ACC112 (cell line): ENCODE measurements around the gene CEP70.
"Not testable (repeated sequence)": the region's sequence is repeated elsewhere in the genome, so short reads cannot be mapped to it uniquely, and the experiment has no call there.

ENCODE experiments used
- H2AFZ ChIP-seq: fragments of 200-600 bp; sonication (generic); one replicate; pipeline ENCODE4 v1.6.0; 2017; ENCODE audit warnings: antibody characterized with exemption, low read length; ENCODE audit not compliant: unreplicated experiment
- H3K27ac ChIP-seq: fragments of 200-600 bp; sonication (generic); 2 replicates; pipeline ENCODE4 v1.5.1; 2014; ENCODE audit warnings: low read depth, mild to moderate bottlenecking, antibody characterized with exemption, low read length, moderate library complexity
- H3K27me3 ChIP-seq: fragments of 200-600 bp; sonication (generic); 2 replicates; pipeline ENCODE4 v1.6.1; 2014; ENCODE audit warnings: mild to moderate bottlenecking, antibody characterized with exemption, low read length, moderate library complexity, mixed read lengths; ENCODE audit not compliant: insufficient read depth
- H3K36me3 ChIP-seq: fragments of 200-600 bp; sonication (generic); 2 replicates; pipeline ENCODE4 v1.6.1; 2016; ENCODE audit warnings: mild to moderate bottlenecking, antibody characterized with exemption, low read length, moderate library complexity, mixed read lengths; ENCODE audit not compliant: insufficient read depth
- H3K4me1 ChIP-seq: fragments of 200-600 bp; sonication (generic); one replicate; pipeline ENCODE4 v1.6.1; 2016; ENCODE audit warnings: low read length, mixed read lengths; ENCODE audit not compliant: insufficient read depth, unreplicated experiment, control insufficient read depth
- H3K4me3 ChIP-seq: fragments of 200-600 bp; sonication (generic); 2 replicates; pipeline ENCODE4 v1.5.1; 2014; ENCODE audit warnings: mild to moderate bottlenecking, low read depth, low read length
- H3K79me2 ChIP-seq: fragments of 200-600 bp; sonication (generic); one replicate; pipeline ENCODE4 v1.6.0; 2016; ENCODE audit warnings: low read length; ENCODE audit not compliant: control insufficient read depth, unreplicated experiment, insufficient read depth

Gene CEP70

DNA sequence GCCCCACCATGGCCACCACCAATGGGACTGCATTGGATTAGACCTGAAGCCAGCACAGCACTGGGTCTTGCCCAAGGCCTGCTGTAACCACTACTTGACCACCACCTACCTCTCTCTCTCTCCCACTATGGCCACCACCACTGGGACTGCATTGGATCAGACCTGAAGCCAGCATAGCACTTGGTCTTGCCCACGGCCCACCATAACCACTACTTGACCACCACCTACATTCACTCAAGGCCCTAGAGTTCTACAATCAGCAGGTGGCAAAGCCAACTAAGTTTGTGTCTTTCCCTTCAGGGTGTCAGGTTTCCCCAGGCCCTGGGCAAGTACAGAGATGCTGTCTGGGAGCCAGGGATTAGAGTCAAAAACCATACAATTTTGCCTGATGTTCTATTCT lies 102.1 kb downstream of the CEP70 start:
- Histone ChIP-seq H3K27me3 (no peaks in the 10 kb centered on the region), H3K27ac (no peak overlapping the region), H3K4me3 (no peak overlapping the region), H3K4me1 (peaks cover 31% of the 10 kb centered on the region), H2AFZ (no peak overlapping the region), H3K79me2 (no peaks in the 10 kb centered on the region), H3K36me3 (no peaks in the 10 kb centered on the region)

DNA sequence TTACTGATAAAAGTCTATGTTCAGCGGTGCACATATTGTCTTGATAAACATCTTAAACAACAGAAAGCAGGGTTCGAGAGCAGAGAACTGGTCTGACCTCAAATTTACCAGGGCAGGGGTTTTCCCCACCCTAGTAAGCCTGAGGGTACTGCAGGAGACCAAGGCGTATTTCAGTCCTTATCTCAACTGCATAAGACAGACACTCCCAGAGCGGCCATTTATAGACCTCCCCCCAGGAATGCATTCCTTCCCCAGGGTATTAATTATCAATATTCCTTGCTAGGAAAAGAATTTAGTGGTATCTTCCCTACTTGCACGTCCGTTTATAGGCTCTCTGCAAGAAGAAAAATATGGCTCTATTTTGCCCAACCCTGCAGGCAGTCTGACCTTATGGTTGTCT lies 107.5 kb downstream of the CEP70 start:
- not testable (repeated sequence) for H3K4me3 ChIP-seq, H3K27me3 ChIP-seq, H2AFZ ChIP-seq, H3K36me3 ChIP-seq, H3K79me2 ChIP-seq, H3K27ac ChIP-seq, H3K4me1 ChIP-seq

DNA sequence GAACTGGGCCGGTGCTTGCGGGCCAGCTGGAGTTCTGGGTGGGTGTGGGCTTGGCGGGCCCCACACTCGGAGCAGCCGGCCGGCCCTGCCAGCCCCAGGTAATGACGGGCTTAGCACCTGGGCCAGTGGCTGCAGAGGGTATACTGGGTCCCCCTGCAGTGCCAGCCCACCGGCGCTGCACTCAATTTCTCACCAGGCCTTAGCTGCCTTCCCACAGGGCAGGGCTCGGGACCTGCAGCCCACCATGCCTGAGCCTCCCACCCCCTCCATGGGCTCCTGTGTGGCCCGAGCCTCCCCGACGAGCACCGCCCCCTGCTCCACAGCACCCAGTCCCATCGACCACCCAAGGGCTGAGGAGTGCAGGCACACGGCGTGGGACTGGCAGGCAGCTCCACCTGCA lies 109.4 kb downstream of the CEP70 start:
- not testable (repeated sequence) for H3K36me3 ChIP-seq, H3K27ac ChIP-seq, H3K4me3 ChIP-seq, H3K79me2 ChIP-seq, H2AFZ ChIP-seq, H3K27me3 ChIP-seq, H3K4me1 ChIP-seq

DNA sequence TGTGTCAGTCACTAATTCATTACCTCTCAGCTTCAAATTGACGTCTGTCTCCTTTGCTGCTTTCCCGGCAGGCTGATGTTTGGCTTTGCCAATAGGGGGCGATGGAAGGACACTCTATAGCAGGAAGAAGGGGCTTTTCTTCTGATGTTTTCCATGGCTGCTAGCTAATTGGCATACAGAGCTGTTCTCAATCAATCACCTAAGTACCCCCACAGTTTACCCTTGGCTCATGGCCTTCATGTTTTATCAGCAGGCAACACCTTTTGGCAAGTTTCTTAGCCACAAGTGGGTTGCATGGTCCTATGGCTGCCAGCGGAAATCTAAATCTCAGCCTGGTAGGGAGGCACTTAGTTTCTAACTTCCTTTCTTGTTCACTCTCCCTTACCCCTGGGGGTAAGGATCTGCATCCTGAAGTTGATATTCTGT lies 114.6 kb downstream of the CEP70 start:
- H3K27me3 ChIP-seq = no peaks in the 10 kb centered on the region
- H2AFZ ChIP-seq = no peak overlapping the region
- H3K79me2 ChIP-seq = no peaks in the 10 kb centered on the region
- H3K4me3 ChIP-seq = no peak overlapping the region
- no peak overlapping the region for H3K27ac ChIP-seq
- H3K36me3 ChIP-seq = no peaks in the 10 kb centered on the region
- H3K4me1 ChIP-seq = no peaks in the 10 kb centered on the region

DNA sequence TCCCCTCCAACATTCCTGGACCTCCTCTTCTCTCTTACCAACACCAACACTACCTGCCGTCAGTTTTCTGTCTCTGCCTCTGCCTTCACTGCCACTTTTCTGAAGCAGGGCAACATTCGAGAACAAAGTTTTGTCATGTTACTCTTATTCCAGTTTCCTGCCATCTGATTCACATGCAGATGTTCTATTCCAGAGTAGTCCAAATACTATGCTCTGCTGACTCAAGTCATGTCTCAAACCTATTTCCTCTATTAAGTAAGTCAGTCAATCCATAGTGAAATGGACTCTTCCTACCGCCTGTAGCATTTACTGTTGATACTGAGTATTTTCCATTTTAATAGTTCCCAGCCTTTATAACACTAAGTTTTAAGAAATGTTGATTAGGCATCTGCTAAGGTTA lies 116.3 kb downstream of the CEP70 start:
- Histone ChIP-seq H3K36me3 (no peaks in the 10 kb centered on the region), H3K27me3 (no peaks in the 10 kb centered on the region), H3K27ac (no peak overlapping the region), H3K4me3 (no peak overlapping the region), H3K79me2 (no peaks in the 10 kb centered on the region), H3K4me1 (no peaks in the 10 kb centered on the region), H2AFZ (no peak overlapping the region)

DNA sequence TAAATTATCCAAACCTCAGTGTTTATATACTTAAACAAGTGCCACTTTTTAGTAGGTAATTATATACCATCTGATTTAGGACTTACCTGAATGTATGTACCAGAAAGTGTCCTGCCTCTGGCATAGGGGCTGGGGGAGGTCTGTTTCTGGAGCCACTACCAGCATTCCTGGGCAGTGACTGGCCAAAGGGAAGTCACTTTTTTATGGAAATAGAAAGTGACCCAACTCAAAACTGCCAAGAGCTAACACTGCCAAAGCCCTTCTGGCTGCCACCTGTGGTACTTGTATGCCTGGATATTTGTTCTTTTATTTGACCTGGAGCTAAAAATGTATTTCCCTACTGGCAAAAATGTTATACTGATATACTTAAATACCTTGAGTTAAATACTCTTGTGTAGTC lies 116.9 kb downstream of the CEP70 start:
- H3K4me1 ChIP-seq = no peaks in the 10 kb centered on the region
- H3K27me3 ChIP-seq = no peaks in the 10 kb centered on the region
- no peak overlapping the region for H3K4me3 ChIP-seq
- no peak overlapping the region for H3K27ac ChIP-seq
- no peaks in the 10 kb centered on the region for H3K36me3 ChIP-seq
- no peaks in the 10 kb centered on the region for H3K79me2 ChIP-seq
- no peak overlapping the region for H2AFZ ChIP-seq

DNA sequence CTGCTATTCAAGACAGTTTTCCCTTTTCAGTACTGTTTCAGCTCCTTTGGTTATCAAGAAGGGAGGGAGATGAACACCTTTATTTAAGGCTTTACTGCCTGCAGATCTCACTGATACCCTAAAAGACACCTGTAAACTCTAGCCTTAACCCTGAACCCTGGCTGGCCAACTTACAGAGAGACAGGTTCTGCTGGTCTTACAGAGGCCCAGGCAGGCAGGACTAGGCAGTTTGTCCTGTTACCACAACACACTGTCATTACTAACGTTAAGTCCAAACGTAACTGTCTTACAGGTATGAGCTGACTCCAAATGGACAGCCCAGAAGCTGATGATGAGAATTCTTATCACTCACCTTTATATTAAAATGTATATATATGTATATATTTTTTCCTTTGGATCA lies 117.5 kb downstream of the CEP70 start:
- H3K4me3 ChIP-seq = no peak overlapping the region
- H3K27me3 ChIP-seq = no peaks in the 10 kb centered on the region
- H2AFZ ChIP-seq = no peak overlapping the region
- no peaks in the 10 kb centered on the region for H3K79me2 ChIP-seq
- no peak overlapping the region for H3K27ac ChIP-seq
- no peaks in the 10 kb centered on the region for H3K36me3 ChIP-seq
- no peaks in the 10 kb centered on the region for H3K4me1 ChIP-seq

DNA sequence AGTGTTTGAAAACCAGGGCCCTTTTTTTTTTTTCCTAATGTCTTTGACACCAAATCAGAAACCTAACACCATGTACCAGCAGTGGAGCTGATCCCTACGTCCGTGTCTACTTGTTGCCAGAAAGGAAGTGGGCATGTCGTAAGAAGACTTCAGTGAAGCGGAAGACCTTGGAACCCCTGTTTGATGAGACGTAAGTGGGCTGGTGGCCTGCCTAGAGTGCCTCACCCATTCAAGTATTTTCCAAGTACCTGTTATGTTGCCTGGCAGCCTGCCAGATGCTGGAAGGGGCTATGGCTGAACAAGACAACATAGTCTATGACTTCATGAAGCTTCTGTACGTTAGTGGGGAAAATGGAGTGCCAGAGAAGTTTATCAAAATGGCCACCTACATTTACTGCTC lies 119.9 kb downstream of the CEP70 start:
- Histone ChIP-seq H3K4me3 (no peak overlapping the region), H3K27me3 (no peaks in the 10 kb centered on the region), H3K79me2 (no peaks in the 10 kb centered on the region), H3K36me3 (no peaks in the 10 kb centered on the region), H3K27ac (no peak overlapping the region), H3K4me1 (no peaks in the 10 kb centered on the region), H2AFZ (no peak overlapping the region)

DNA sequence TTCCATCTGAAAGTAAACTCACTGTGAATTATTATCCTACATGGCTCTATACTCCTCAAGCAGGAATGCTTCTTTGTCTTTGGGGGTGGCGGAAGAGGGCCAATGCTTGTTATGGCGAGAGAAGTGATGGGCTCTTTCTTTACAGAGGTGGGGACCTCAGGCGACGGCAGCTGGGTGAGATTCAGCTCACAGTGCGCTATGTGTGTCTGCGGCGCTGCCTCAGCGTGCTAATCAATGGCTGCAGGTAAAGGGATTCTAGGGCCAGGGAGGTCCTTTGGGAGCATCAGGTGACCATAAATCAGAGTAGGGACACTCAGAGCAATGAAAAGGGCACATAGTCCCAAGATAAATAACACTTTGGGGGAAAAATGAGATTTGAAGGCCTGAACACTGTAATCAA lies 120.7 kb downstream of the CEP70 start:
- Histone ChIP-seq H3K4me3 (no peak overlapping the region), H3K36me3 (no peaks in the 10 kb centered on the region), H3K4me1 (no peaks in the 10 kb centered on the region), H3K27me3 (no peaks in the 10 kb centered on the region), H2AFZ (no peak overlapping the region), H3K79me2 (no peaks in the 10 kb centered on the region), H3K27ac (no peak overlapping the region)

DNA sequence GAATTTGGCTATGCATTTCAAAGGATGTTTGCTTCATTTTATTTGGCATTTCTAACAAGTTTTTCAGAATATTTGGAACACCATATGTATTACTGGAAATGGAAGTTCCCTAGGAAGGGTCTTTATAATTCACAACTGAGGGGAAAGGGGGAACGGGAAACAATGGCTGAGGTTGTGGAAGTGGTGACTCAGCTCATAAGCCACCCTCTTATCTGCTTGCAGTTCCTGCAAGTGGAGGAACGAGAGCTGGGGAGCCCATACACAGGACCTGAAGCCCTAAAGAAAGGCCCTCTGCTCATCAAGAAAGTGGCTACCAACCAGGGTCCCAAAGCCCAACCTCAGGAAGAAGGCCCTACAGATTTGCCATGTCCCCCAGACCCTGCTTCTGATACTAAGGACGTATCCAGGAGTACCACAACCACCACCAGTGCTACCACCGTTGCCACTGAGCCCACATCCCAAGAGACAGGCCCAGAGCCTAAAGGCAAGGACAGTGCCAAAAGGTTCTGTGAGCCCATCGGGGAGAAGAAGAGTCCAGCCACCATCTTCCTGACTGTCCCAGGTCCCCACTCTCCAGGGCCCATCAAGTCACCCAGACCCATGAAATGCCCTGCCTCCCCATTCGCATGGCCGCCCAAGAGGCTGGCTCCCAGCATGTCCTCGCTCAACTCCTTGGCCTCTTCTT lies 121.8 kb downstream of the CEP70 start:
- Histone ChIP-seq H2AFZ (no peak overlapping the region), H3K27me3 (no peaks in the 10 kb centered on the region), H3K79me2 (no peaks in the 10 kb centered on the region), H3K4me1 (no peaks in the 10 kb centered on the region), H3K36me3 (no peaks in the 10 kb centered on the region), H3K27ac (no peak overlapping the region), H3K4me3 (no peak overlapping the region)

DNA sequence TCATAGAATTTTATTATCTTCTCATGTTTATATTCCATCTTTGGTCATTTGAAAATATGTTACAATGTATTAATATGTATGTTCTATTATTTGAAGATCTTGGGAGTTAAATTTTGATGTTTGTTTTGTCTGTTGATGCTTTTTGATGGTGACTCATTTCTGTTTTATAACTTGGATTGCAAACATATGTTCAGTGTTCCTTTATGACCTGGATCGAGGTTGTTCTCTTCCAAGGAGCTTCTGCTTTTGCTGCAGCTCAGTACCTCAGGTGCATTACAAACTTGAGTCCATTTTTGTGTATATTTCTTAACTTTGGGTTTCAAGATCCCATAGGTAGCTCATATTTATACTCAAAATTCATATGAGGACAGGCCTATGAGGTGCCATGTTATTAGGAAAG lies 122.6 kb downstream of the CEP70 start:
- Histone ChIP-seq H2AFZ (no peak overlapping the region), H3K27me3 (no peaks in the 10 kb centered on the region), H3K36me3 (no peaks in the 10 kb centered on the region), H3K4me1 (no peaks in the 10 kb centered on the region), H3K4me3 (no peak overlapping the region), H3K27ac (no peak overlapping the region), H3K79me2 (no peaks in the 10 kb centered on the region)
